H1 (cell line): ENCODE results near the gene GP1BB.
"Not testable (repeated sequence)": the region's sequence is repeated elsewhere in the genome, so short reads cannot be mapped to it uniquely, and the experiment has no call there.

Experiments used
- BACH1 ChIP-seq: IDR thresholded peaks from 2 replicates; pipeline ENCODE4 v1.6.1; 2012; ENCODE audit warnings: low read length, improper control_type of control experiment
- CBX5 ChIP-seq: fragments of 300-800, 300-1000 bp; sonication (generic); IDR thresholded peaks from 2 replicates; pipeline ENCODE4 v1.7.1; 2016; ENCODE audit warnings: antibody characterized with exemption, low read length, low read depth
- CREB1 ChIP-seq: IDR thresholded peaks from 2 replicates; pipeline ENCODE4 v1.6.1; 2012; ENCODE audit warnings: inconsistent platforms
- NRF1 ChIP-seq: IDR thresholded peaks from 2 replicates; pipeline ENCODE4 v1.6.1; 2011; ENCODE audit warnings: mild to moderate bottlenecking, low read depth, low read length, improper control_type of control experiment
- POLR2A ChIP-seq, 2 experiments: IDR thresholded peaks; 1 replicate in 1 of 2; 2 replicates in 1 of 2; pipeline ENCODE4 v1.6.1; 2011; ENCODE audit warnings: low read depth in 2 of 2, low read length in 2 of 2, mild to moderate bottlenecking in 2 of 2; ENCODE audit errors: control extremely low read depth in 1 of 2
- POLR2AphosphoS5 ChIP-seq: IDR thresholded peaks from 2 replicates; pipeline ENCODE4 v1.6.1; 2011; ENCODE audit warnings: low read depth, low read length
- SUZ12 ChIP-seq: fragments of 200-600 bp; sonication (generic); IDR thresholded peaks from 2 replicates; pipeline ENCODE4 v1.6.1; 2012; ENCODE audit warnings: mild to moderate bottlenecking, inconsistent platforms, low read length, moderate library complexity, mixed read lengths
- TAF1 ChIP-seq: IDR thresholded peaks from 2 replicates; pipeline ENCODE4 v1.6.1; 2011; ENCODE audit warnings: mild to moderate bottlenecking, low read depth, low read length
- TEAD4 ChIP-seq: IDR thresholded peaks from 2 replicates; pipeline ENCODE4 v1.6.1; 2012; ENCODE audit warnings: low read depth, low read length, inconsistent platforms, mixed read lengths
- TF ChIP-seq, protein P1 (sequence below), 3 experiments: IDR thresholded peaks; 1 replicate in 2 of 3; 2 replicates in 1 of 3; pipeline versions ENCODE4 v1.5.1 to v1.6.1; 2011; ENCODE audit warnings: low read length in 3 of 3, mild to moderate bottlenecking in 3 of 3, inconsistent platforms in 2 of 3, low read depth in 1 of 3, moderate library complexity in 1 of 3; ENCODE audit not compliant: insufficient read depth in 1 of 3; ENCODE audit errors: control extremely low read depth in 1 of 3

DNA sequence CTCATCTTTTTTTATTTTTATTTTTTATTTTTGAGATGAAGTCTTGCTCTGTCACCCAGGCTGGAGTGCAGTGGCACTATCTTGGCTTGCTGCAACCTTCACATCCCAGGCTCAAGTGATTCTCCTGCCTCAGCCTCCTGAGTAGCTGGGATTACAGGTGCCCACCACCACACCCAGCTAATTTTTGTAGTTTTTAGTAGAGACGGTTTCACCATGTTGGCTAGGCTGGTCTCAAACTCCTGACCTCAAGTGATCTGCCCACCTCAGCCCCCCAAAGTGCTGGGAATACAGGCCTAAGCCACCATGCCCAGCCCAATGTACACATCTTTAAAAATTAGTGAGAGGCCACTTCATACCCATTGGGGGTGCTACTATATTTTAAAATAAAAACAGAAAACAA is 46.9 kb upstream of the GP1BB start:
- not testable (repeated sequence) for TF ChIP-seq CBX5; POLR2A (IDR thresholded peaks at IDR 0.05; ENCODE audit: control extremely low read depth in 1 of 2, low read depth in 2 of 2, low read length in 2 of 2); POLR2AphosphoS5; SUZ12; TAF1; TEAD4; NRF1; CREB1; BACH1
- TF ChIP-seq, protein P1, sequence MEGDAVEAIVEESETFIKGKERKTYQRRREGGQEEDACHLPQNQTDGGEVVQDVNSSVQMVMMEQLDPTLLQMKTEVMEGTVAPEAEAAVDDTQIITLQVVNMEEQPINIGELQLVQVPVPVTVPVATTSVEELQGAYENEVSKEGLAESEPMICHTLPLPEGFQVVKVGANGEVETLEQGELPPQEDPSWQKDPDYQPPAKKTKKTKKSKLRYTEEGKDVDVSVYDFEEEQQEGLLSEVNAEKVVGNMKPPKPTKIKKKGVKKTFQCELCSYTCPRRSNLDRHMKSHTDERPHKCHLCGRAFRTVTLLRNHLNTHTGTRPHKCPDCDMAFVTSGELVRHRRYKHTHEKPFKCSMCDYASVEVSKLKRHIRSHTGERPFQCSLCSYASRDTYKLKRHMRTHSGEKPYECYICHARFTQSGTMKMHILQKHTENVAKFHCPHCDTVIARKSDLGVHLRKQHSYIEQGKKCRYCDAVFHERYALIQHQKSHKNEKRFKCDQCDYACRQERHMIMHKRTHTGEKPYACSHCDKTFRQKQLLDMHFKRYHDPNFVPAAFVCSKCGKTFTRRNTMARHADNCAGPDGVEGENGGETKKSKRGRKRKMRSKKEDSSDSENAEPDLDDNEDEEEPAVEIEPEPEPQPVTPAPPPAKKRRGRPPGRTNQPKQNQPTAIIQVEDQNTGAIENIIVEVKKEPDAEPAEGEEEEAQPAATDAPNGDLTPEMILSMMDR (IDR thresholded peaks at IDR 0.05; ENCODE audit: control extremely low read depth in 1 of 3, insufficient read depth in 1 of 3, low read depth in 1 of 3, low read length in 3 of 3) = not testable (repeated sequence)
